ENCODE measurements around the gene ENDOU. TPM values are rescaled to one million over a fixed set of nuclear protein-coding genes. Genes with fewer than 3 reads are reported as not detected.

ENDOU gene
- total RNA-seq, 4 donors from 2014 or later: 2.1 to 2.7 (median 2.2) TPM

DNA sequence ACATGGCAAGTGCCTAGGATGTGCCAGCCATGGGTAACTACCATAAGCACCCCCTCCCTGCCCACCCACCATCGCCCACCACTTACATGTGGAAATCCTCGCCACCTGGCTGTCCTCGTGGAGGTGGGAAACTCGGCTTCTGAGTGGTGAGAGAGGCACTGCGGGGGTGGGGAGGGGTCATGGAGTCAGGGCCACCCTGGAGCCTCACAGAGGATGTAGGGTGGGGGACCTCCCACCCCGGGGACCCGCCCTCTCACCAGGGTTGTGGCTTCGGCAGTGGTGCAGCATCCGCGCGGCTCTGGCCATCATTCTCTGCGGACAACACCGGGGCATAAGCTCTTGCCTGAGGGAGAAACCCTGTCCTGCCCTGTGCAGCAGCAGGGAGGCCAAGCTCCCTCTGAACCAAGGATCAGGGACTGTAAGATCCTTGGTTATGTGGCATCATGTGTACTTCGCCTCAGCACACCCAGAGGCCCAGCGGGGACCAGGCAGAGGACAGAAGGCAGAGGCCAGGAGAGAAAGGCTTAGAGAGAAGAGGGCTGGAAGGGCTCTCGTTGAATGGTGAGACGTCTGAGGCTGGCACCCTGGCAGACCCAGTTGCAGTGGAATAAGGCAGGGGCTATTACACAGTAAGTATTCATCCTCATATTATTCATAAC is 12.8 kb upstream of the ENDOU start:
- no peak for ATAC-seq (ENCODE audit: low FRiP score)
- DNase-seq (ENCODE audit: low spot score): no peak
- TF ChIP-seq CTCF (IDR thresholded peaks at IDR 0.05): no peak

GRCh38 chr12:47736877-47737676 is 11.8 kb upstream of the ENDOU start:
- no peak for TF ChIP-seq CTCF (IDR thresholded peaks at IDR 0.05)
- ATAC-seq (ENCODE audit: low FRiP score): peak; percentile 54
- no peak for DNase-seq (ENCODE audit: low spot score)

GRCh38 chr12:47736216-47736615 is 10.9 kb upstream of the ENDOU start:
- no peak for TF ChIP-seq CTCF (IDR thresholded peaks at IDR 0.05)
- no peak for DNase-seq (ENCODE audit: low spot score)
- no peak for ATAC-seq (ENCODE audit: low FRiP score)

DNA sequence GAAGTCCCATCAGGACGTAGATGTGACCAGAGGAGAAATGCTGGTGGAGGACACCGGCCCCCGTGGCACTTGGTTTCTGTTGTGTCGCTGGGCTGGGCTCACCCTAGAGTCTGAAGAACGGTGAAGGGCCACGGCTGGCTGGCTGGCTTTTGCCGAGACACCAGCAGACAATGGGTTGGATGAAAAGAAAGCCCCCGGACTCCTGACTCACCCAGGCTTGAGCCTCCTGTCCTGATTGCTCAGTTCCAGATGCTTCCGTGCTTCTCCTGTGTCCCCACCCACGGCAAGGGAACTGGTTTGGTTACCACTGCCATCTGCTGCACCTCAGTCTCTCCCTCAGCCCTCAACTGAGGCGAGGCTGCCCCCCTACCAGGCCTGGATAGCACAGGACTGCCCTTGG is 10.4 kb upstream of the ENDOU start:
- no peak for ATAC-seq (ENCODE audit: low FRiP score)

GRCh38 chr12:47734725-47735480 is 9.6 kb upstream of the ENDOU start:
- no peak for ATAC-seq (ENCODE audit: low FRiP score)
- no peak for DNase-seq (ENCODE audit: low spot score)
- no peak for TF ChIP-seq CTCF (IDR thresholded peaks at IDR 0.05)

More for the DNA sequence above, 10.4 kb upstream of the ENDOU start:
- TF ChIP-seq CTCF (IDR thresholded peaks at IDR 0.05): no peak
- DNase-seq (ENCODE audit: low spot score): no peak

- no peak for DNase-seq (ENCODE audit: low spot score)
- no peak for TF ChIP-seq CTCF (IDR thresholded peaks at IDR 0.05)
- ATAC-seq (ENCODE audit: low FRiP score): no peak
These were observed 7.9 kb upstream of the ENDOU start for GRCh38 chr12:47733142-47733541.
